ENCODE data around the gene SYTL3. TPM values are rescaled to one million over a fixed set of nuclear protein-coding genes. Genes with fewer than 3 reads are reported as not detected.

The SYTL3 gene
- total RNA-seq, 5 donors from 2014 or later (not counting 1 experiment from before 2014, with no cell fraction given): 14.4 to 45.6 (median 22.9) TPM

- ATAC-seq (replicated peaks in 1 of 4) (no peak), DNase-seq (no peak)
- Histone ChIP-seq H3K4me1 (ENCODE audit: control insufficient read depth in 1 of 2, extremely low read depth in 1 of 2, insufficient read depth in 2 of 2, low read length in 2 of 2) (no peaks in the 10 kb centered on the region), H3K27ac (ENCODE audit: low read length) (no peak overlapping the region), H3K4me3 (ENCODE audit: control insufficient read depth in 1 of 2, extremely low read depth in 1 of 2, low read length in 1 of 2) (no peak overlapping the region), H3K9me3 (no peaks in the 10 kb centered on the region), H3K27me3 (replicated peaks in 1 of 2; ENCODE audit: control insufficient read depth in 2 of 2, extremely low read depth in 1 of 2, insufficient read depth in 2 of 2, low read length in 1 of 2) (no peaks in the 10 kb centered on the region), H3K36me3 (ENCODE audit: control insufficient read depth in 2 of 2, extremely low read depth in 1 of 2, insufficient read depth in 1 of 2, low read length in 1 of 2) (peaks cover 15 to 45% of the 10 kb centered on the region in 2 donors)
- H3K9me3 Mint-ChIP-seq: no peaks in the 10 kb centered on the region
- POLR2A ChIA-PET: interaction anchor here in 1 of 2 donors (0.7 kb wide), 1 partner anchor 13 kb away, joined by 9 read pairs; no protein-coding TSS in a partner anchor
- CTCF ChIA-PET: interaction anchor here (0.7 kb wide), 2 partner anchors 25 to 204 kb away, joined by 4 to 6 read pairs; no protein-coding TSS in a partner anchor
- WGBS (ENCODE audit: insufficient coverage): 43% methylated on average over 1 of the region's 3 CpGs
- H3K27me3 Mint-ChIP-seq: no peaks in the 10 kb centered on the region
- H3K36me3 Mint-ChIP-seq: peaks cover 28% of the 10 kb centered on the region
- H3K4me3 Mint-ChIP-seq: no peak overlapping the region
- H3K27ac Mint-ChIP-seq: no peak overlapping the region
- H3K4me1 Mint-ChIP-seq: no peaks in the 10 kb centered on the region
These were observed 102.8 kb downstream of the SYTL3 start for GRCh38 chr6:158752613-158753012.

GRCh38 chr6:158753811-158754210, 104.0 kb downstream of the SYTL3 start:
- Histone ChIP-seq H3K4me3 (ENCODE audit: control insufficient read depth in 1 of 2, extremely low read depth in 1 of 2, low read length in 1 of 2) (no peak overlapping the region), H3K4me1 (ENCODE audit: control insufficient read depth in 1 of 2, extremely low read depth in 1 of 2, insufficient read depth in 2 of 2, low read length in 2 of 2) (no peaks in the 10 kb centered on the region), H3K27ac (ENCODE audit: low read length) (no peak overlapping the region), H3K36me3 (ENCODE audit: control insufficient read depth in 2 of 2, extremely low read depth in 1 of 2, insufficient read depth in 1 of 2, low read length in 1 of 2) (peaks cover 15 to 52% of the 10 kb centered on the region in 2 donors), H3K9me3 (no peaks in the 10 kb centered on the region), H3K27me3 (replicated peaks in 1 of 2; ENCODE audit: control insufficient read depth in 2 of 2, extremely low read depth in 1 of 2, insufficient read depth in 2 of 2, low read length in 1 of 2) (no peaks in the 10 kb centered on the region)
- no peaks in the 10 kb centered on the region for H3K9me3 Mint-ChIP-seq
- no peak overlapping the region for H3K4me3 Mint-ChIP-seq
- peaks cover 31% of the 10 kb centered on the region for H3K36me3 Mint-ChIP-seq
- no peaks in the 10 kb centered on the region for H3K27me3 Mint-ChIP-seq
- no peak for ATAC-seq (replicated peaks in 1 of 4)
- no peaks in the 10 kb centered on the region for H3K4me1 Mint-ChIP-seq
- DNase-seq: no peak
- WGBS (ENCODE audit: insufficient coverage): 88% methylated on average over 5 of the region's 9 CpGs
- ChIA-PET CTCF (no interaction called here), POLR2A (interaction anchor here in 1 of 2 donors (0.7 kb wide), 1 partner anchor 116 kb away, joined by 4 read pairs; no protein-coding TSS in a partner anchor)
- no peak overlapping the region for H3K27ac Mint-ChIP-seq

- Mint-ChIP-seq H3K27me3 (no peaks in the 10 kb centered on the region), H3K27ac (no peak overlapping the region), H3K36me3 (peaks cover 30% of the 10 kb centered on the region), H3K9me3 (no peaks in the 10 kb centered on the region), H3K4me1 (no peaks in the 10 kb centered on the region), H3K4me3 (no peak overlapping the region)
- Histone ChIP-seq H3K4me1 (ENCODE audit: control insufficient read depth in 1 of 2, extremely low read depth in 1 of 2, insufficient read depth in 2 of 2, low read length in 2 of 2) (no peaks in the 10 kb centered on the region), H3K9me3 (no peaks in the 10 kb centered on the region), H3K27ac (ENCODE audit: low read length) (no peak overlapping the region), H3K36me3 (ENCODE audit: control insufficient read depth in 2 of 2, extremely low read depth in 1 of 2, insufficient read depth in 1 of 2, low read length in 1 of 2) (peaks cover 18 to 51% of the 10 kb centered on the region in 2 donors), H3K4me3 (ENCODE audit: control insufficient read depth in 1 of 2, extremely low read depth in 1 of 2, low read length in 1 of 2) (no peak overlapping the region), H3K27me3 (replicated peaks in 1 of 2; ENCODE audit: control insufficient read depth in 2 of 2, extremely low read depth in 1 of 2, insufficient read depth in 2 of 2, low read length in 1 of 2) (no peaks in the 10 kb centered on the region)
- DNase-seq (no peak), ATAC-seq (replicated peaks in 1 of 4) (no peak)
- WGBS (ENCODE audit: insufficient coverage): 93% methylated on average over 6 of the region's 11 CpGs
- ChIA-PET CTCF (no interaction called here), POLR2A (interaction anchor here in 1 of 2 donors (0.8 kb wide), 1 partner anchor 245 kb away, joined by 3 read pairs; the partner anchor contains the start of gene RSPH3)
These were observed 104.9 kb downstream of the SYTL3 start for GRCh38 chr6:158754738-158755137.

GRCh38 chr6:158755636-158756035, 105.8 kb downstream of the SYTL3 start:
- no peak for ATAC-seq (replicated peaks in 1 of 4)
- peaks cover 26% of the 10 kb centered on the region for H3K36me3 Mint-ChIP-seq
- no peaks in the 10 kb centered on the region for H3K4me1 Mint-ChIP-seq
- no peaks in the 10 kb centered on the region for H3K27me3 ChIP-seq (replicated peaks in 1 of 2; ENCODE audit: control insufficient read depth in 2 of 2, extremely low read depth in 1 of 2, insufficient read depth in 2 of 2, low read length in 1 of 2)
- no peak overlapping the region for H3K27ac Mint-ChIP-seq
- no peaks in the 10 kb centered on the region for H3K9me3 Mint-ChIP-seq
- WGBS (ENCODE audit: insufficient coverage): 97% methylated on average over 7 of the region's 13 CpGs
- H3K4me1 ChIP-seq (ENCODE audit: control insufficient read depth in 1 of 2, extremely low read depth in 1 of 2, insufficient read depth in 2 of 2, low read length in 2 of 2): no peaks in the 10 kb centered on the region
- CTCF ChIA-PET: interaction anchor here in 1 of 2 donors (0.6 kb wide), 1 partner anchor 53 kb away, joined by 6 read pairs; no protein-coding TSS in a partner anchor
- no peak overlapping the region for H3K27ac ChIP-seq (ENCODE audit: low read length)
- no peaks in the 10 kb centered on the region for H3K9me3 ChIP-seq
- H3K27me3 Mint-ChIP-seq: no peaks in the 10 kb centered on the region
- POLR2A ChIA-PET: interaction anchor here in 1 of 2 donors (0.6 kb wide), 1 partner anchor 13 kb away, joined by 7 read pairs; no protein-coding TSS in a partner anchor
- peaks cover 20 to 57% of the 10 kb centered on the region in 2 donors for H3K36me3 ChIP-seq (ENCODE audit: control insufficient read depth in 2 of 2, extremely low read depth in 1 of 2, insufficient read depth in 1 of 2, low read length in 1 of 2)
- no peak overlapping the region for H3K4me3 ChIP-seq (ENCODE audit: control insufficient read depth in 1 of 2, extremely low read depth in 1 of 2, low read length in 1 of 2)
- no peak for DNase-seq
- no peak overlapping the region for H3K4me3 Mint-ChIP-seq

GRCh38 chr6:158756126-158756525, 106.3 kb downstream of the SYTL3 start:
- Histone ChIP-seq H3K36me3 (ENCODE audit: control insufficient read depth in 2 of 2, extremely low read depth in 1 of 2, insufficient read depth in 1 of 2, low read length in 1 of 2) (peaks cover 16 to 57% of the 10 kb centered on the region in 2 donors), H3K27ac (ENCODE audit: low read length) (no peak overlapping the region), H3K4me1 (ENCODE audit: control insufficient read depth in 1 of 2, extremely low read depth in 1 of 2, insufficient read depth in 2 of 2, low read length in 2 of 2) (no peaks in the 10 kb centered on the region), H3K9me3 (no peaks in the 10 kb centered on the region), H3K27me3 (replicated peaks in 1 of 2; ENCODE audit: control insufficient read depth in 2 of 2, extremely low read depth in 1 of 2, insufficient read depth in 2 of 2, low read length in 1 of 2) (no peaks in the 10 kb centered on the region), H3K4me3 (ENCODE audit: control insufficient read depth in 1 of 2, extremely low read depth in 1 of 2, low read length in 1 of 2) (no peak overlapping the region)
- ATAC-seq (replicated peaks in 1 of 4) (no peak), DNase-seq (no peak)
- POLR2A ChIA-PET: no interaction called here
- Mint-ChIP-seq H3K4me1 (no peaks in the 10 kb centered on the region), H3K27me3 (no peaks in the 10 kb centered on the region), H3K4me3 (no peak overlapping the region), H3K36me3 (peaks cover 26% of the 10 kb centered on the region), H3K9me3 (no peaks in the 10 kb centered on the region), H3K27ac (no peak overlapping the region)
- CTCF ChIA-PET: no interaction called here
- 95% methylated on average over 4 of the region's 9 CpGs for WGBS (ENCODE audit: insufficient coverage)

GRCh38 chr6:158756977-158757752, 107.3 kb downstream of the SYTL3 start:
- Mint-ChIP-seq H3K9me3 (no peaks in the 10 kb centered on the region), H3K4me3 (no peak overlapping the region), H3K4me1 (peaks cover 0 to 4% (median 0%) of the 10 kb centered on the region in 3 donors), H3K36me3 (peaks cover 24% of the 10 kb centered on the region), H3K27ac (peak overlapping the region; percentile 27 to 53), H3K27me3 (no peaks in the 10 kb centered on the region)
- H3K4me1 ChIP-seq (ENCODE audit: control insufficient read depth in 1 of 2, extremely low read depth in 1 of 2, insufficient read depth in 2 of 2, low read length in 2 of 2): no peaks in the 10 kb centered on the region
- DNase-seq: no peak
- ChIA-PET CTCF (no interaction called here), POLR2A (interaction anchor here in 1 of 2 donors (0.5 kb wide), 1 partner anchor 106 kb away, joined by 3 read pairs; no protein-coding TSS in a partner anchor)
- H3K27ac ChIP-seq (ENCODE audit: low read length): no peak overlapping the region
- no peaks in the 10 kb centered on the region for H3K27me3 ChIP-seq (replicated peaks in 1 of 2; ENCODE audit: control insufficient read depth in 2 of 2, extremely low read depth in 1 of 2, insufficient read depth in 2 of 2, low read length in 1 of 2)
- peaks cover 9 to 52% of the 10 kb centered on the region in 2 donors for H3K36me3 ChIP-seq (ENCODE audit: control insufficient read depth in 2 of 2, extremely low read depth in 1 of 2, insufficient read depth in 1 of 2, low read length in 1 of 2)
- no peaks in the 10 kb centered on the region for H3K9me3 ChIP-seq
- WGBS (ENCODE audit: insufficient coverage): 96% methylated on average over 10 of the region's 25 CpGs
- H3K4me3 ChIP-seq (ENCODE audit: control insufficient read depth in 1 of 2, extremely low read depth in 1 of 2, low read length in 1 of 2): no peak overlapping the region
- peak in 1 of 4 experiments; percentile 4 for ATAC-seq (replicated peaks in 1 of 4)

Measured in T-cell (primary cell).